Measurements from ENCODE around the gene EXOC3L4.

DNA sequence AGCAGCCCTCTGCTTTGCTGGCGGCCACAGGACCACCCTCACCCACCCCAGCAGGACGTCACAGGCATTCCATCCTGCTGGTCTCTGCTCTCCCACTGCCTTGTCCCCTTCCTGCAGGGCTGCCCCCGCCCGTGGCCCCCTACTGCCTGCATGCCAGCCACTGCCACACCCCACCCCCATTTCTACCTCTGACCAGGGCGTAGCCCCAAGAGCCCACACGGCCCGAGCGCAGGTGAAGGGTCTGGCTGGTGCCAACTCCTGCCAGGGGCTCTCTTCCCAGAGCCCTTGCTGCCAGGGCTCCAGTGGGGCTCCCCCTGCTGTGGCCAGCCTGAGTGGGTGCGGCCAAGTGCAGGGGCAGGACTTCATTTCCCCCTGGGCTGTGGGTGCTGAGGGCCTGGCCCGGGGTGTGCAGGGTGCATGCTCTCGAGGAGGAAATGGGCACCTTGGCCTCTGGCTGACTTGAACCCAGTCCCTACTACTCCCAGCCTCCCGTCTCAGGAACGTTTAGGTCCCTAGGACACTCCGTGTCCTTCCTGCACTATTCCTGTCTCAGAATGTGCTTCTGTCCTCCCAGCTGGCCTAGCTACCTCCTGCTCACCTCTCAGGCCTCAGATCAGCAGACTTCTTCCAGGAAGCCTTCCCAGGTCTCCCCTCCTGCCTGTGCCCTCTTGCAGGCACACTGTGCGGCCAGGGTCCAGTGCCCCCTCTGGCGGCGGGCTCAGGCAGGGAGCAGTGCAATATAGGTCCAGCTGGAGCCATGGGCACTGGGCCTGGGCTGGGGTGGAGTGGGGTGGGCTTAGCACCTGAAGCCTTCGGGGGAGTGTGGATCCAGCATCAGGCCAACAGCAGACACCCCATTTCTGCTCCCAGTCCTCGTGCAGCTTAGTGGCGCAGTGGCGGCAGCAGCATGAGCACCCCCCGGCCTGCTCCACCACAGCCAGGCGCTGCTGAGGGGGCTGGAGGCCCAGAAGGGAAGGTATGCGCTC lies 9.1 kb upstream of the EXOC3L4 start:
- no peak for TF ChIP-seq EZH2phosphoT487 (IDR thresholded peaks at IDR 0.05; ENCODE audit: low read depth)
- TF ChIP-seq, protein P1, sequence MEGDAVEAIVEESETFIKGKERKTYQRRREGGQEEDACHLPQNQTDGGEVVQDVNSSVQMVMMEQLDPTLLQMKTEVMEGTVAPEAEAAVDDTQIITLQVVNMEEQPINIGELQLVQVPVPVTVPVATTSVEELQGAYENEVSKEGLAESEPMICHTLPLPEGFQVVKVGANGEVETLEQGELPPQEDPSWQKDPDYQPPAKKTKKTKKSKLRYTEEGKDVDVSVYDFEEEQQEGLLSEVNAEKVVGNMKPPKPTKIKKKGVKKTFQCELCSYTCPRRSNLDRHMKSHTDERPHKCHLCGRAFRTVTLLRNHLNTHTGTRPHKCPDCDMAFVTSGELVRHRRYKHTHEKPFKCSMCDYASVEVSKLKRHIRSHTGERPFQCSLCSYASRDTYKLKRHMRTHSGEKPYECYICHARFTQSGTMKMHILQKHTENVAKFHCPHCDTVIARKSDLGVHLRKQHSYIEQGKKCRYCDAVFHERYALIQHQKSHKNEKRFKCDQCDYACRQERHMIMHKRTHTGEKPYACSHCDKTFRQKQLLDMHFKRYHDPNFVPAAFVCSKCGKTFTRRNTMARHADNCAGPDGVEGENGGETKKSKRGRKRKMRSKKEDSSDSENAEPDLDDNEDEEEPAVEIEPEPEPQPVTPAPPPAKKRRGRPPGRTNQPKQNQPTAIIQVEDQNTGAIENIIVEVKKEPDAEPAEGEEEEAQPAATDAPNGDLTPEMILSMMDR (IDR thresholded peaks at IDR 0.05; ENCODE audit: low read depth, low read length) = peak; percentile 17

Data from OCI-LY3 (cell line).